ENCODE measurements around the gene NARS2.

DNA sequence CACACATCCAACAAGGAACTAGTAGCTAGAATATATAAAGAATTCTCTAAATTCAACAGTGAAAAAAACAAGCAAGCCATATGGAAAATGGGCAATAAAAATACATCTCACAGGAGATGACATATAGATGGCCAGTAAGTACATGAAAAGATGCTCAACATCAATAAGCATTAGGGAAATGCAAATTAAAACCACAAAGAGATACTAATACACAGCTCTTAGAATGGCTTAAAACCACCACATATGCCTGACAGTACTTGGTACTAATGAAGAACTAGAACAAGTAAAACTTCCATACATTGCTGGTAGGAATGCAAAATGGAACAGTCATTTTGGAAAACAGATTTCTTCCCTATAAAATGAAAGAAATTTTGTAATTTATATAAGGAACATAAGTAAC, 85.5 kb downstream of the NARS2 start:
- TF ChIP-seq, protein P1, sequence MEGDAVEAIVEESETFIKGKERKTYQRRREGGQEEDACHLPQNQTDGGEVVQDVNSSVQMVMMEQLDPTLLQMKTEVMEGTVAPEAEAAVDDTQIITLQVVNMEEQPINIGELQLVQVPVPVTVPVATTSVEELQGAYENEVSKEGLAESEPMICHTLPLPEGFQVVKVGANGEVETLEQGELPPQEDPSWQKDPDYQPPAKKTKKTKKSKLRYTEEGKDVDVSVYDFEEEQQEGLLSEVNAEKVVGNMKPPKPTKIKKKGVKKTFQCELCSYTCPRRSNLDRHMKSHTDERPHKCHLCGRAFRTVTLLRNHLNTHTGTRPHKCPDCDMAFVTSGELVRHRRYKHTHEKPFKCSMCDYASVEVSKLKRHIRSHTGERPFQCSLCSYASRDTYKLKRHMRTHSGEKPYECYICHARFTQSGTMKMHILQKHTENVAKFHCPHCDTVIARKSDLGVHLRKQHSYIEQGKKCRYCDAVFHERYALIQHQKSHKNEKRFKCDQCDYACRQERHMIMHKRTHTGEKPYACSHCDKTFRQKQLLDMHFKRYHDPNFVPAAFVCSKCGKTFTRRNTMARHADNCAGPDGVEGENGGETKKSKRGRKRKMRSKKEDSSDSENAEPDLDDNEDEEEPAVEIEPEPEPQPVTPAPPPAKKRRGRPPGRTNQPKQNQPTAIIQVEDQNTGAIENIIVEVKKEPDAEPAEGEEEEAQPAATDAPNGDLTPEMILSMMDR (conservative IDR thresholded peaks at IDR 0.05 in 1 of 2, IDR thresholded peaks at IDR 0.05 in 1 of 2; ENCODE audit: low read depth in 1 of 2, low read length in 2 of 2), result no peak
- no peak for TF ChIP-seq EZH2 (IDR thresholded peaks at IDR 0.05; ENCODE audit: low read length, missing control alignments)

All from fibroblast of lung (primary cell).